Right ventricle myocardium inferior (tissue), 1 donor: ENCODE measurements around the gene KIF6. TPM values are rescaled to one million over a fixed set of nuclear protein-coding genes. Genes with fewer than 3 reads are reported as not detected.

Experiments used
- ATAC-seq: fragments of 200-7000 bp; cut with Tn5 transposase; one replicate; pipeline ENCODE4 v1.9.1; 2020; ENCODE audit warnings: mild to moderate bottlenecking, moderate library complexity
- DNase-seq: peaks from one replicate; pipeline ENCODE4 v3.0.0; 2021; ENCODE audit errors: missing footprints
- intact Hi-C: fragments of 100-400 bp; cut with DNase I; formaldehyde crosslinking; loops from one replicate; pipeline ENCODE4 v1.11.0; 2022
- total RNA-seq: library from RNA; stranded (reverse); fragmentation: NEBNext Ultra II Directional; extraction: Animal tissue kit (Norgen Biotek cat#: 25700); gene quantifications from one replicate; pipeline ENCODE4 v1.2.1, GENCODE V29; 2021
- donor health status: DM: no; HTN: yes; CAD: no; lungs with severe emphysema.

Gene KIF6
- total RNA-seq, 1 donor from 2014 or later = 0.16 TPM

DNA sequence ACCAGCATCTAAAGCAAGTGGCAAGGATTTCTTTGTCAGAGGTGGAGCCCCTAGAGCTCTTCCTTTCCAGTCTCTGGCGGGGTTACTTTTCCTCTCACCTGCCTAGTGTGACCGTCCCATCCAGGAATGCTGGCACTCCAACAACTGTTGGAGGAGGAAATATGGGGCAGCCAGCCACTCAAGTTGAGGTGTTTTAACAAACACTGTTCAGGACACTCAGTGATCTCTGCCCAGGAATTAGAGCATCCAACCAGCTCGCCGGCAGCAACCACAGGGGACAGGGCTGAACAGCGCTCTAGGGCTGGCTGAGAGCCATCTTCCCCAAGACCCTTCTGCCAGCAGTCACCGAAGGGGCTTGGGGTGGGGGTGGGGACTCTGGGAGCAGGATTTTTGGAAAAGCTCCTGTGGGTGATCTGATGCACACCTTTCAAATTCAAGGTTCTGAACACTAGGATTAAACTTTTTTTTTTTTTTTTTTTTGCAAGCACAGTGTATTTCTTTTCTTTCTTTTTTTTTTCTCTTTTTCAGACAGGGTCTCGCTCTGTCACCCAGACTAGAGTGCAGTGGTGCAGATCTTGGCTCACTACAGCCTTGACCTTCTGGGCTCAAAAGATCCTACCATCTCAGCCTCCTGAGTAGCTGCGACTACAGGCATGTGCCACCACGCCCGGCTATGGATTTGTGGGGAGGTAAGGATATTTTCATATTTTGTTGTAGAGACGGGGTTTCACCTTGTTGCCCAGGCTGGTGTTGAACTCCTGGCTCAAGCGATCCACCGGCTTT is 374.3 kb downstream of the KIF6 start:
- intact Hi-C loops = no loop called here
- no peak for DNase-seq
- ATAC-seq = no peak

DNA sequence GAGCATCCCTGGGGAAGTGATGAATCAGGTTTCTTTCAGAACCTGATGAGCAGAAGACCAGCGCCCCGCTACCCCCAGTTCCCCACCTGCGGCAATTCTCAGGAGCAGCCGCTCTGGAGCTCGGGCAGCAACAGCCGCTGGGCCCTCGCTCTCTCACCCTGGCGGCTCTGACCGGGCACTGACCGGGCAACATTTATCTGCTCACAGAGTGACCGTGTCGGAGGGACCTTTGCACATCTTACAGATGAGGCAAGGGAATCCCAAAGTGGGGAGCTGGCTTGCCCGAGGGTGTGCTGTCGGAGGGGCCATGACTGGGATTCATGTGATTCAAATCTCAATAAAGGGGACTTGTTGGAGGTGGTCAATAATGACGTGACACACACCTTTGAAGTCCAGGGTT is 376.5 kb downstream of the KIF6 start:
- ATAC-seq = no peak
- intact Hi-C loops = no loop called here
- no peak for DNase-seq

DNA sequence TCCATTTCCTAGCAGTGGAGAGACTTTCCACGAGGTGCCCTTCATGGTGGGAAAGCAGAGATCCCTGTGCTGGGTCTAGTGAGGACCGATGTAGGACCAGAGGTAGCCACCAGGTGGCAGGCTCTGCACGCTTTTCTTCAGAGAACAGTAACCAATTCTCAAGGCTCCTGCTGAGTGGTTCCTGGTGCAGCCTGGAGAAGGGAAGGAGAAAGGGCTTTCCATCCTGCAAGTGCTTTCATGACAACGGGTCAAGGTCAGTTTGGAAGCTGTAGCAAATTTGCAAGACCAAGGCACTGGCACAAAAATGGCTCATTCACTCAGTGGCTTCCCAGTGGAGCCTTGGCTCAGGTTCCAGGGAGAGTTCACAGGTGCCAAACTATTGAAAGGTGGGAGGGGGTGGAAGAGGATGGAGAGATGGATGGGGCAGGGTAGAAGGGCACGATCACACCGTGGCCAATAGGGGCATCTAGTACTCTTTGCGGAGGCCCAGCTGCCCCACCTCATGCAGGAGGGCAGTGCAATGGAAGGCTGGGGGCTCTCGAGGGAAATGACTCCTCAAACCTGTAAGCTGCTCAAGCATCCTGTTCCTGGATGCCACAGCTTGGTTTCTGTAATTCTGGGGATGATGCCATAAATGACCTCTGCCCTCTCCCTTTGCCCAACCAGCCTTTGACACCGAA is 377.2 kb downstream of the KIF6 start:
- DNase-seq = no peak
- intact Hi-C loops = no loop called here
- ATAC-seq = peak; percentile 66

DNA sequence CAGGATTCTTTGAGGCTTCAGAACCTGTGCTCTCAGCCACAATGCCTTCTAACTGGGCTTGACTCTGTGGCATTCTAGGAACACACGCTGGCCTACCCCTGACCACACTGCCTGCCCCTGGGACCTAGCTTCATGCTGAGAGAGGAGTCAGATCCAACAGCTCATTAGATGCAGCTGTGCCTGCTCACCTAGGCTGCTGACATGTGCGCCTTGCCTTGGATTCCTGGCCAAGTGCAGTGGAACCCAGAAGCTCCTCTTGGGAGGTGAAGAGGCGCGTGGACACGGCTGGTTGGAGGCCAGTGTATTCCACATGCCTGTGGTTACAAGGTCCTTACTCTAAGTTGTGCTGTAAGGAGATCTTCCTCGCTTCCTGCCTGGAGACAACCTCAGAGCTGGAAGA is 378.0 kb downstream of the KIF6 start:
- intact Hi-C loops = no loop called here
- DNase-seq (no peak), ATAC-seq (no peak)

DNA sequence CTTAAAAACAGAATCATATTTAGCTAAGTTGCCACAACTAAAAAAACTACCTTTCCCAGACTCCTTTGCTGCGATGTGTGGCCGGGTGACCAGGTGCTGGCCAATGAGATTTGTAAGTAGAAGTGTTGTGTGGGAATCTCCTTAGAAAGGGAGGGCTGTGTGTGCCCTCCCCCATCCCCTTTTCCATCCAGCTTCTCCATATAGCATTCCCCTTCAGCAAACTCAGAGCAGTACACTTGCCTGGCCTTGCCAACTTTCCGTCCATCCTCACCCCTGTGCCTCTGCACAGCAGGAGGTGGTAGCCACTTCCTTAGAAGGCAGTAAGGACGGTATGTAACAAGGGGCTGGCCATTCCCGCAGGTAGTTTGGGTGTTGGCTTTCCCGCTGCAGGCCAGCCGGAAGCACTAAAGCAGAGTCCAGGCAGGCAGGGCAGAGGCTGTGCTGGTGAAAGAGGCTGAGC is 380.4 kb downstream of the KIF6 start:
- ATAC-seq (no peak), DNase-seq (no peak)
- intact Hi-C loops = no loop called here

DNA sequence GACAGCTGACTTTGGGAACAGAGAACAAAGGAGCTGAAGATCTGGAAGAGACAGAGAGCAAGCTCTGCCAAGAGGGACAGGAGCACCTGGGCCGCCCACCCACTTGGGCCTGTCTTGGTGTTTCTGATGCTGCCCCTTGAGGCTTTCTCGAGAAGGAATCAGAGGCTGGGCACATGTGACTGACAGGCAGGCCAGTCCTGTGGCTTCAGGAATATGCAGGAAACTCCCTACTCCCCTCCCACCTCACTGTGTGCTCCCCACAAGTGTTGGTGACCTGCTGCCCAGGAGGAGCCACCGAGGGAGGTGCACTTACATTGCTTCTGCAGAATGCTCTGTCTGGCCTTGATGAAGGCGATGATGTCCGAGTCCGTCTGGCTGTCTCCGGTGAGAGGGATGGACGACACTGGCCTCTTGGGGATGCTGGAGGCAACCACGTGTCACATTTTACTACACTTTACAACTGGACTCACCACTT is 381.8 kb downstream of the KIF6 start:
- intact Hi-C loops = no loop called here
- DNase-seq = no peak
- no peak for ATAC-seq

DNA sequence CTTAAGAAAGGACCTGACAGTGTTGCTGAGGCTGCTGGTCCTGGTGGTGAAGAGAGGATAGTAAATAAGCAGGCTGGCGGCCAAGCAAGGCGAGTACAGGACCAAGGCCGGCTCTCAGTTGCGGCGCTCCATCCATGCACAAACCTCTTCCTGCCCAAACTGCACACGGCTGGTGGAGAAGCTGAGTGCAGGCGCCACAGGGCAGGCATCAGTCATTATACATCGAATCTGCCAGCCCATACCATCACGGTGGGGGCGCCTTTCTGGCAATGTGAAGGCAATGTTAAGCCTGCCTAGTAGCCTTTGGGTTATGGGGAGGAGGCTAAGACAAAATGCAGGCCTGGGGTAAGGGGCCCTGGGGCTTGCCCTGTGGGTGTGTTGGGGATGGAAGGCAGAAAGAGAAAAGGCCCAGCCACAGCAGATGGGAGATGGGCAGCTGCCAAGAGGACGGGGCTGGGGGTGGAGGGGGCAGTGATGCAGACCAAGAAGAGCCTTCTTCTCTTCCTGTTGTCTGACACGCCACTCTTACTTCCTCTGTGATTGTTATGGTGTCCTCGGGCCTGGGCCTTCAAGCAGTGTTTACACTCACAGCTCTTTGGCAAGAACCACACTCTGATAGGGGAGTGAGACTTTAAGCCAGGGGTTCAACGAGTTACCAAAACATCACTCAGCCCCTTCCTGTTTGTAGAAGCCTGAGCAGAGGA is 382.4 kb downstream of the KIF6 start:
- DNase-seq (no peak), ATAC-seq (no peak)
- intact Hi-C loops = no loop called here

DNA sequence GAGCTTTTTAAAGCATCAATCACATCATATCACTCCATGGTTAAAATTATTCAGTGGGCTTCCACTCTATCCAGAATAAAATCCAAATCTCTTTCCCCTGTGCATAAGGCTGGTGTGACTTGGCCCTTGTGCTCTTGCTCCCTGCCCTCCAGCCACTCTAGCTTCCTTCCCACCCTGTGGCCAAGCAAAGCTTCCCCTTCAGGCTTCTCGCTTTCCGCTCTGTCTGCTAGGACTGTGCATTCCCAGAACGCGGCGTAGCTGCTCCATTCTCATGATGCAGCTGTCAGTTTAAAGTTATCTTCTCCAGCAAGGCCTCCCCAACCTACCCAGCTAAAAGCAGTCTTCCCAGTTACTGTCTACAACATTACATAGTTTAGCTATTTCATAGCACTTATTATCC is 383.3 kb downstream of the KIF6 start:
- ATAC-seq = no peak
- intact Hi-C loops = no loop called here

DNA sequence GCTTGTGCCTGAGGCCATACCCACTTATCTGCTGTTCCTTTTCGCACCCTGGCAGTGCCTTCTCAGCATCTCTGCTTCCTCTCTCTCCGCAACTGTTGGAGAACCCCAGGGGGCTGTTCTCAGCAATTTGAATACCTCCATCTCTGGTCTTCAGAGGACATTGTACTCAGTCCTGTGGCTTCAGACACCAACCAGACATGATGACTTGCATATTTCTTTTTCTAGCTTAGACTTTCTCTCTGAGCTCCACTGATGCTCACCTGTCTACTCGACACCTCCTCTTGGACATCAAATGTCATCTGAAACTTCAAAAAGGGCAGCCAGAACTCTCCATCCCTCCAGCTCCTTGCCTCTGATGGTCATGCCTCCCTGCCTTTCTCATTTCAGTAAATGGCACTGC is 383.9 kb downstream of the KIF6 start:
- no peak for DNase-seq
- intact Hi-C loops = no loop called here
- ATAC-seq = no peak

More for the DNA sequence above, 383.3 kb downstream of the KIF6 start:
- DNase-seq = no peak

DNA sequence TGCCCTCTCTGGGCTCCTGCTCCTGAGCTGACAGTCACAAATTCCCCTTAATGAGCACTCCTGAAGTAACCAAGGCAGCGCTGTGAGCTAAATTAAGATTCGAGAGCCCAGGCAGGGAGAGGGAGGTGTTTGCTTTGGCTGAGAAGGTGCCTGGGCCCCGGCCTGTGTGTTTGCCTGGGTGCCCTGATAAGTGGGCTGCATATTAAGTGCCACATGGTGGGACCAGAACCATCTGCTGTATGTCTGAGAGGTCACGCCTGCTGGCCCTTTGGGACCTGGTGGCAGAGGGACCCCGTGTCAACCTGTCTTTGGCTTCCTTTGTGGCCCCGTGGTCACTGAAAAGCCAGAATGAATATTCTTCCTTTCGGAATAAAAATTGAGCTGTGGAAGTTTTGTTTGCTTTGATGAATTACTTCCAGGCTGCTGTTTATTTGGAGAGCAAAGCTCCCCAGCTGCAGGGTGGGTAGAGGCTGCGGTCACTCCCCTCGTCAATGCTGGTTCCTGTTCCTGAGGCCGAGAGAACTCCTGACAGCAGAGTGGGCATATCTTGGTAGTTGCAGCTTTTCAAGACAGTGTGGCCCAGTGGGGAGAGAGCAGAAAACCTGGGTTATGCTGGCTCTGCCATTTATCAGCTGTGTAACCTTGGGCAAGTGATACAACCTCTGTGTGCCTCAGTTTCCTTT is 385.2 kb downstream of the KIF6 start:
- intact Hi-C loops = no loop called here
- ATAC-seq = peak; percentile 44

DNA sequence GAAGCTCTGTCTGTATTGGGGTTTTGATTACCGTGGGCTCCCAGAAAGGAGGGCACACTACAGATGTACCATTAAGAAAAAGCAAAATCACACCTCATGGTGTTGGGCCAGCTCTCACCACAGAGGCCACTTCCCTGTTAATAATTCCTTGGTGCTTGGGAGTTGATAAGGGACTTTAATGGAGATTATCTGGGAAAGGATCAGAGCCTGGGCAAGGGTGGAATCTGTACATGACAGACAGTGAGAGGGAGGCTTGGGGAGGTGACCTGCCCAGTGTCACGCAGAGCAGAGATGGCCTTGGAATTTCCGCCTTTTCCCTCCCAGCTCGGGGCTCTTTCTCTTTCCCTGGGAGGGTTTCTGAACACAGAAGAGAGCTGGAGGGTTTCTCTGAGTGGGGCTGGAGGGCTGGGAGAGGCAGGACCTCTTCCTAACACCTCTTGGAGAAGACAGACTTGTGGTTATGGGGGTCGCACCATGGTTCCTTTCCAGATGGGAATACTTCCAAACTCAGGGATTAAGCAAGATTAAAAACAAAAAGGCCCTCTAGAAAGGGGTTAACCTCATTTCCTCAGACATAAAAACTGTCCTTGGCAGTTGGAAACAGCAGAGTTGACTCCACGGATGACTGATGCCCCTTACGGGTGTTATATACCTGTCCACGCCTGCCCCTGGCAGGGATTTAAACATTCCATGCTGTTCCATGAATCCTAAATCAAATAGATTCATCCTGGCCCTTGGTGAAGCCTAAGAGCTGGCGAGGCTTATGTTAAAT is 385.9 kb downstream of the KIF6 start:
- intact Hi-C loops = no loop called here
- no peak for DNase-seq
- ATAC-seq = no peak

More for the DNA sequence above, 385.2 kb downstream of the KIF6 start:
- no peak for DNase-seq

DNA sequence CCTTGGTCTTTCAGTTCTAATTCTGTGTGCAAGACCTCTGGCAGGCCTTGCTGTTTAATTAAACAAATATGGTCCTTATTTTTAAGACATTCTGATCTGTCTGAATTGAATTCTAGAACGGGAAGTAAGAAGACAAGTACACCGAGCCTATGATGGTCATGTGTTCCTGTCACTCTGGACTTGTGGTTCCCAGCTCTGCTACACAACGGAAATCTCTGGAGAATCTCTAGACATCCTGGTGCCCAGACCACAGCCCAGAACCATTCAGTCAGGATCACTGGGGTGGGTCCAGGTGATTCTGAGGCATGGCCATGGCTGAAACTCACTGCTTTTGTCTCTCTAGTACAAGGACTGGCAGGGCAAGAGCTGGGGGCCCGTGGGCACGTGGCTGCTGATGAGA is 386.8 kb downstream of the KIF6 start:
- DNase-seq (no peak), ATAC-seq (no peak)
- intact Hi-C loops = no loop called here

DNA sequence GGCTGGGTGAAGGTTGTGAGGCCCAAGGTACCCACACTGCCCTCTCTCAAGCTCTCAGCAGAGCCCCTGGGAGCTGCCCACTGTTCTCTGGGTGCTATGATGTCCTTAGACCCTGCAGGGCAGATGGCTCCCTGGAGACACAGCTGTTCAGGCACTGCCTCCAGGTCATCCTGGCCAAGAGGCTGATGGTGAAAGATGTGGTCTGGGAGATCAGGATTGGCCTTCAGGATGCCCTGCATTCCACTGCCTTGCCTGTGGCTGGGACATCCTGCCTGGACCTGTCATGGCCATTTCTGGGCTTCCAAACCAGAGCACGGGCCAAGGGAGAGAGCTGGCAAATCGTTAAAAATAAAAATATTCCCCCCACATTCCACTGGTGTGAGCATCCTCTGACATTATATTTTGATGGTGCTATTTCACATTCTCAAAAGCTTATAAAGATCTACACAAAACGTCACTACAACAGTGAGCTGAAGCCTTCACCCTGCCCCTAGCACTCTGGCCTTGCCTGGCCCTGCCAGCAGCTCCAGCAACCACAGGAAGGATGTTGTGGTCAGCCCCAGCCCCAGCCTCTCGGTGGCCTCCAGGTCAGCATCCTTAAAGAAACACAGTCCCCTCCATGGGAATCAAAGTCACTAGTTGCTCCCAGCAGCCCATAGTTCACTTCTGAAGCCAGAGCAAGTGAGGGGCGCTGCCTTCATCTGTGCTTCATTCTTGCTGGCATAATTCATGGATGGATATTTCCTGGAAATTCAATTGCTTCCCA is 389.2 kb downstream of the KIF6 start:
- no peak for ATAC-seq
- no peak for DNase-seq
- intact Hi-C loops = no loop called here

DNA sequence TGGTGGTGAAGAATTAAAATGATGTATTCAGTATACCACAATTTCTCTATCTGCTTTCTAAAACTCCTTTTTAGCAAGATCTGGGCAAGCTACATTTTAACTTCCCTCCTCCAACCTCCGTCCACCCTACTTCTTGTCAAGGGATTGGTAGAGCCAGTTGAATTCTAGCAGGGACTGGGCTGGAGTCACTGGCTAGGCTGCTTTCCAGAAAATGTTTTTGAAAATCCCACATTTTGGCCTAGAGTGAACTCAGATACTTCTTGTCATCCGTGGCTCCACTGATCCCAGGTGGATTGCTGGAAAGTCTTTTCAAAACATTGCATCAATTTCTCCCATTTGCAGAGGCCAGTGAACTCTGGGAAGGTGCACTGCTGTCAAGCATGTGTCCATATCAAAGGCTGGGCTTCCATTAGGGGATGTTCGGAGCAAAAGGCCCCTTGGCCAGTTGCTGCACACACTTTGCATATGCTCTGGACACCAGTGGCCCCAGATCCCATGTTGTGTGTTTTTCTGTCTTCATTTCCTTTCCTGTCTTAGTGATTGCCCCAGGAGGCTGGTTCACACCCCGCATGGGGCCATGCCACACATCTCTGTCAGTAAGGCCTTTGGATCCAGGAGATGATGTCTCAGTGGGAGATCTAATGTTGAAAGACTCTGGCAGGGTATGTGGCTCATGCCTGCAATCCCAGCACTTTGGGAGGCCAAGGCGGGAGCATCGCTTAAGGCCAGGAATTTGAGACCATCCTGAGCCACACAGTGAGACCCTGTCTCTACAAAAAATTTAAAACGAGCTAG is 391.4 kb downstream of the KIF6 start:
- intact Hi-C loops = no loop called here
- no peak for DNase-seq
- ATAC-seq = no peak

DNA sequence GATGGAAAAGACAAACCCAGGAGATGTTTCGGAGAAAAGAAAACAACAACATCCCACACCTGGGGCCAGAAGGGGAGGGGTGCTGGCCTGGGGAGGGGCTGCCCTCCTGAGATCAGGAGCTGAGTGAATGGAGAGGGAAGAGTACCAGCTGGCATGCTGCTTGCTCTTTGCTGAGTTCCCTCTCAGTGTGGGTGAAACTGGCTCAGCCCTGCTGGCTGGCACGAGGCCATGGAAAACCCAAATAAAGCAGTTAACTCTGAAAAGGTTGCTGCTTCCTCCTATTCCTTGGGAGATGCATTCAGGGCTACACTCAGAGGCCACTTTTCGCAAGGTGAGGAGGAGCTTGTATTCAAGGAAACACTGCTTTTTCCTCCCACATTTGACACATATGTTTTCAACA is 394.7 kb downstream of the KIF6 start:
- ATAC-seq = peak; percentile 44
- DNase-seq = no peak
- intact Hi-C loops = no loop called here

DNA sequence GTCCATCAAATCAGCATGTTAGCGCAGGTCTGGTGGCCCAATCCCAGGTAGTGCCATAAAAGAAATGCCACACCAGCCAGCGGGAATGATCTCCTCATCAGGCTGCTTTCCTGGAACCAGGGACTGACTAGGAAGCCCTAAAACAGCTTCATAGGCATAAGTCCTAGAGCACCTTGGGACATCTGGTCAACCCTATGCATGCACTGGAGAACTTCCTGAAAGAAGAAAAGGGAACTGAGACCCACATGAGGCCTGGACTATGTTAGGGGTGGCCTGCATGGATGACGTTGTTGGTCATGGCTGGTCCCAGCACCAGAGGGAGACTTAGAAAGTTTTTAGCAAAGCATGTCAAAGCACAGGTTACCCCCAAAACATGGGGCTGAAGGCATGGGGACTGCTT is 395.2 kb downstream of the KIF6 start:
- intact Hi-C loops = no loop called here
- ATAC-seq (peak; percentile 62), DNase-seq (no peak)

DNA sequence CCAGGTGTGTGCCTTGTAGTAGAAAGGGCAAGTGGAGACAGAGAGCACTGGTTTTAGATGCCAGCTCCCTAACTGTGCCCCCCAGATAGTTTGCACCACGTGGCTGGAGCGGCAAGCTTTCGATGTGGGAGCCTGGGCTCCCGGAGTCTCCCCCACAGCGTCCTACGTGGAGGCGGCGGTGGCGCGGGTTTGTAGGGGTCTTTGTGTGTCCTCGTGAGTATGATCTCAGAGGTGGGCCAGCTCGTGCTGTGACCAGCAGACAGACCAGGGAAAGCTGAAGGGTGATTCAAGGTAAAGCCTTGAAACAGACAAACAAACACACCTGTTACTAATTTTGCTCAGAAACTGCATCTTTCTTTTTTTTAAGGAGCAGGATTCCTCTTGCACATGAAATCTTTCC is 397.1 kb downstream of the KIF6 start:
- intact Hi-C loops = no loop called here
- DNase-seq (no peak), ATAC-seq (no peak)
